Measurements from ENCODE around the gene NPEPL1. TPM values are rescaled to one million over a fixed set of nuclear protein-coding genes. Genes with fewer than 3 reads are reported as not detected.

The NPEPL1 gene
- total RNA-seq, 1 experiment from 2014 or later = 23.4 TPM

DNA sequence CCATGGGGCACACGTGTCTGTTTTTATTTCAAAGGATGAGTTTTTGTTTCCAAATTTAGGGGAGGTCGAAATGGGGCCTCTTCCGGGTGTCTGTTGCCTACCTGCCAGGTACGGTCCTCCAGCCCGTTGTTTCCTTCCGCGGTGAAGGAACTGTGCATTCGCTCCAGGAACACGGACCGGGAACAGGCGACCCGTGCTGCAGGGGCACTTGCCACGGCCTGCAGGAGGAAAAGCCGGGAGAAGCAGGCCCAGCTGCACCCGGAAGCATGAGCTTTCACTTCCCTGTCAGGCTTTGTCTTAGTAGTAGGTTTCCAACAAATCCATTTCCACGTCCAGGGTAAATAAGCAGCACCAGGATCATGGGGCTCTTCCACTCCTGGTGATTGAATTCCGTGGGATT, 17.0 kb upstream of the NPEPL1 start:
- CTCF ChIA-PET = interaction anchor here (0.6 to 1.3 kb wide), 2 partner anchors 28 to 1079 kb away, joined by 3 read pairs; no protein-coding TSS in a partner anchor
- DNase-seq (ENCODE audit: unreplicated experiment) = no peak
- POLR2A ChIA-PET = no interaction called here
- Mint-ChIP-seq H3K27me3 (ENCODE audit: insufficient read depth, unreplicated experiment) (no peaks in the 10 kb centered on the region), H3K9me3 (ENCODE audit: unreplicated experiment) (no peaks in the 10 kb centered on the region), H3K4me1 (ENCODE audit: insufficient read depth, unreplicated experiment) (no peaks in the 10 kb centered on the region), H3K36me3 (ENCODE audit: insufficient read depth, unreplicated experiment) (peaks cover 86% of the 10 kb centered on the region), H3K4me3 (ENCODE audit: unreplicated experiment) (no peak overlapping the region), H3K27ac (ENCODE audit: low read depth, unreplicated experiment) (no peak overlapping the region)
- TF ChIP-seq CTCF (IDR thresholded peaks at IDR 0.05; ENCODE audit: unreplicated experiment) = no peak
- BruUV-seq (replicated peaks) = no TSS peak
- intact Hi-C loops (cut with micrococcal nuclease) = no loop called here

DNA sequence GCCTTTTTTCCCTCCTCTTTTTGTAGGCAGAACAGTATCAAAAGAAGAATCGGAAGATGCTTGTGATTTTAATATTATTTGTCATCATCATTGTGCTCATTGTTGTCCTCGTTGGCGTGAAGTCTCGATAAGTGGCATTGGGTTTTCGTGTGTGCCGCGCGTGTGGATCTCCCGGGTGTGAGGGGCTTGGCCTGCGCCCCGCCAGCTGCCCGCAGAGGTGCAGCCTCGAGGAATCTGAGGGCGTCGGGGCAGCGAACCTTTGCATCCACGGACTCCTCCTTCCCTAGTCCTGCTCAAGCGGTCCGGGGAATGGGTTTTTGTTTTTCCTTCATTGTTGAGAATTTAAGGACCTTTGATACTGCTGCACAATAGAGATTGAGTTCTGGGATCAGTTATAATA, 16.4 kb upstream of the NPEPL1 start:
- CTCF ChIA-PET = no interaction called here

GRCh38 chr20:58677079-58677604, 15.5 kb upstream of the NPEPL1 start:
- Mint-ChIP-seq H3K4me1 (ENCODE audit: insufficient read depth, unreplicated experiment) (no peaks in the 10 kb centered on the region), H3K4me3 (ENCODE audit: unreplicated experiment) (no peak overlapping the region), H3K27me3 (ENCODE audit: insufficient read depth, unreplicated experiment) (no peaks in the 10 kb centered on the region), H3K36me3 (ENCODE audit: insufficient read depth, unreplicated experiment) (peaks cover 80% of the 10 kb centered on the region), H3K9me3 (ENCODE audit: unreplicated experiment) (no peaks in the 10 kb centered on the region), H3K27ac (ENCODE audit: low read depth, unreplicated experiment) (no peak overlapping the region)
- intact Hi-C loops (cut with micrococcal nuclease) = no loop called here
- DNase-seq (ENCODE audit: unreplicated experiment) = no peak
- no peak for TF ChIP-seq CTCF (IDR thresholded peaks at IDR 0.05; ENCODE audit: unreplicated experiment)
- POLR2A ChIA-PET = interaction anchor here (0.7 to 1.3 kb wide), 4 partner anchors 19 to 197 kb away, joined by 3 to 5 read pairs (median 4); partner anchors contain the start of gene STX16
- BruUV-seq (replicated peaks) = TSS peak; percentile 39
- CTCF ChIA-PET = interaction anchor here (0.6 to 1.3 kb wide), 4 partner anchors 10 to 849 kb away, joined by 3 to 4 read pairs (median 3); no protein-coding TSS in a partner anchor

More for the DNA sequence above, 16.4 kb upstream of the NPEPL1 start:
- no TSS peak for BruUV-seq (replicated peaks)
- Mint-ChIP-seq H3K9me3 (ENCODE audit: unreplicated experiment) (no peaks in the 10 kb centered on the region), H3K27ac (ENCODE audit: low read depth, unreplicated experiment) (no peak overlapping the region), H3K4me3 (ENCODE audit: unreplicated experiment) (no peak overlapping the region), H3K27me3 (ENCODE audit: insufficient read depth, unreplicated experiment) (no peaks in the 10 kb centered on the region), H3K36me3 (ENCODE audit: insufficient read depth, unreplicated experiment) (peaks cover 86% of the 10 kb centered on the region), H3K4me1 (ENCODE audit: insufficient read depth, unreplicated experiment) (no peaks in the 10 kb centered on the region)
- no peak for TF ChIP-seq CTCF (IDR thresholded peaks at IDR 0.05; ENCODE audit: unreplicated experiment)
- POLR2A ChIA-PET = interaction anchor here (1.2 kb wide), 1 partner anchor 20 kb away, joined by 5 read pairs; no protein-coding TSS in a partner anchor
- DNase-seq (ENCODE audit: unreplicated experiment) = no peak
- intact Hi-C loops (cut with micrococcal nuclease) = no loop called here

DNA sequence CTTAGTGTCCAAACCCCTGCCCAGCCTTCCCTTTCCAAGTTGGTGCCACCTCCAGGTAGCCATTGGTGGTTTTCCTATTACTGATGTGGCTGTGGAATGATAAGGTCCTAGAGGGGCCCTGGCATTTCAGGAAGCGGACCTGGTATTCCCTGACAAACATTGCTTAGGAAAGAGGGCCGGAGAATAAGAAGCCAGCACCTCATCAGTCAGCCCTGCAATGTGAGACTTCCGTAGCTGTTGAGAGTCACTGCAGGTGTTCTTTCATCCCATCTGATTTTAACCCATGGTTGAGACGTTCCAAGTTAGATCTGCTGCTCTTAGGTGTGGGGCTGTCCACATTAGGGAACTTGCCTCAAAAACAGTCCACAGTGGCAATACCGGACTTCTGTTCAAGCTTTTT, 14.8 kb upstream of the NPEPL1 start:
- no TSS peak for BruUV-seq (replicated peaks)
- Mint-ChIP-seq H3K9me3 (ENCODE audit: unreplicated experiment) (no peaks in the 10 kb centered on the region), H3K36me3 (ENCODE audit: insufficient read depth, unreplicated experiment) (peaks cover 73% of the 10 kb centered on the region), H3K4me1 (ENCODE audit: insufficient read depth, unreplicated experiment) (no peaks in the 10 kb centered on the region), H3K4me3 (ENCODE audit: unreplicated experiment) (no peak overlapping the region), H3K27me3 (ENCODE audit: insufficient read depth, unreplicated experiment) (no peaks in the 10 kb centered on the region), H3K27ac (ENCODE audit: low read depth, unreplicated experiment) (no peak overlapping the region)
- intact Hi-C loops (cut with micrococcal nuclease) = no loop called here
- POLR2A ChIA-PET = interaction anchor here (1.0 to 1.3 kb wide), 3 partner anchors 23 to 28 kb away, joined by 3 to 5 read pairs (median 3); partner anchors contain the start of gene STX16
- no peak for TF ChIP-seq CTCF (IDR thresholded peaks at IDR 0.05; ENCODE audit: unreplicated experiment)
- CTCF ChIA-PET = interaction anchor here (0.7 to 1.3 kb wide), 2 partner anchors 10 to 425 kb away, joined by 3 read pairs; no protein-coding TSS in a partner anchor
- DNase-seq (ENCODE audit: unreplicated experiment) = no peak

Data from MCF 10A (cell line).